Neural progenitor cell (in vitro differentiated cells): ENCODE data around the gene SEMG2. TPM values are rescaled to one million over a fixed set of nuclear protein-coding genes. Genes with fewer than 3 reads are reported as not detected.

Experiments
- DNase-seq: peaks from one replicate; pipeline ENCODE4 v3.0.0-alpha.2; 2016; ENCODE audit warnings: low spot score
- H2AFZ ChIP-seq: fragments of 200-600 bp; sonication (generic); replicated peaks from 2 replicates; pipeline ENCODE4 v1.6.1; 2016; ENCODE audit warnings: antibody characterized with exemption
- H3F3A ChIP-seq: fragments of 200-600 bp; sonication (generic); 2 replicates; pipeline ENCODE4 v1.6.1; 2016; ENCODE audit warnings: antibody characterized with exemption, low read depth
- H3K27ac ChIP-seq: fragments of 200-600 bp; sonication (generic); 2 replicates; pipeline ENCODE4 v1.5.1; 2016; ENCODE audit warnings: mild to moderate bottlenecking
- H3K27me3 ChIP-seq: fragments of 200-600 bp; sonication (generic); 2 replicates; pipeline ENCODE4 v1.6.1; 2016; ENCODE audit warnings: mild to moderate bottlenecking, moderate library complexity
- H3K36me3 ChIP-seq: fragments of 200-600 bp; sonication (generic); 2 replicates; pipeline ENCODE4 v1.5.1; 2016
- H3K4me1 ChIP-seq: fragments of 200-600 bp; sonication (generic); 2 replicates; pipeline ENCODE4 v1.6.1; 2016; ENCODE audit warnings: mixed run types
- H3K4me2 ChIP-seq: fragments of 200-600 bp; sonication (generic); 2 replicates; pipeline ENCODE4 v1.6.1; 2016
- H3K4me3 ChIP-seq: fragments of 200-600 bp; sonication (generic); 2 replicates; pipeline ENCODE4 v1.5.1; 2016
- H3K79me2 ChIP-seq: fragments of 200-600 bp; sonication (generic); 2 replicates; pipeline ENCODE4 v1.6.1; 2016; ENCODE audit warnings: low read depth
- H3K9ac ChIP-seq: fragments of 200-600 bp; sonication (generic); 2 replicates; pipeline ENCODE4 v1.6.1; 2016
- H3K9me3 ChIP-seq: fragments of 200-600 bp; sonication (generic); 2 replicates; pipeline ENCODE4 v1.5.1; 2016; ENCODE audit warnings: low read depth
- H4K20me1 ChIP-seq: fragments of 200-600 bp; sonication (generic); 2 replicates; pipeline ENCODE4 v1.6.1; 2016; ENCODE audit warnings: low read depth
- H3K27ac Mint-ChIP-seq: 3 replicates; pipeline ENCODE4 v1.8.0; 2021; ENCODE audit warnings: mixed read lengths
- H3K27me3 Mint-ChIP-seq: 2 replicates; pipeline ENCODE4 v1.8.0; 2022; ENCODE audit warnings: low read depth, mild to moderate bottlenecking, inconsistent platforms, moderate library complexity, mixed read lengths; ENCODE audit not compliant: insufficient read depth
- H3K36me3 Mint-ChIP-seq: 3 replicates; pipeline ENCODE4 v1.8.0; 2021; ENCODE audit warnings: mixed read lengths
- H3K4me1 Mint-ChIP-seq: 3 replicates; pipeline ENCODE4 v1.8.0; 2021; ENCODE audit warnings: mixed read lengths
- H3K4me3 Mint-ChIP-seq: 3 replicates; pipeline ENCODE4 v1.8.0; 2021; ENCODE audit warnings: mild to moderate bottlenecking, moderate library complexity, mixed read lengths
- H3K9me3 Mint-ChIP-seq: 3 replicates; pipeline ENCODE4 v1.8.0; 2020; ENCODE audit warnings: mixed read lengths
- EZH2 ChIP-seq: fragments of 200-600 bp; sonication (generic); IDR thresholded peaks from 2 replicates; pipeline ENCODE4 v1.6.1; 2017; ENCODE audit warnings: antibody characterized with exemption, mild to moderate bottlenecking, moderate library complexity
- EZH2phosphoT487 ChIP-seq: fragments of 200-600 bp; sonication (generic); IDR thresholded peaks from 2 replicates; pipeline ENCODE4 v1.6.1; 2017; ENCODE audit warnings: antibody characterized with exemption
- total RNA-seq: library from RNA; depleted of rRNA; stranded (reverse); fragments of >200 nt; gene quantifications from 2 replicates; pipeline ENCODE4 v1.2.3, GENCODE V29; 2015; ENCODE audit warnings: low replicate concordance
- TF ChIP-seq, protein P1 (sequence below): fragments of 200-600 bp; sonication (generic); IDR thresholded peaks from 2 replicates; pipeline ENCODE4 v1.5.1; 2017; ENCODE audit warnings: antibody characterized with exemption, mild to moderate bottlenecking

SEMG2 gene
- total RNA-seq, 1 donor from 2014 or later: not detected

DNA sequence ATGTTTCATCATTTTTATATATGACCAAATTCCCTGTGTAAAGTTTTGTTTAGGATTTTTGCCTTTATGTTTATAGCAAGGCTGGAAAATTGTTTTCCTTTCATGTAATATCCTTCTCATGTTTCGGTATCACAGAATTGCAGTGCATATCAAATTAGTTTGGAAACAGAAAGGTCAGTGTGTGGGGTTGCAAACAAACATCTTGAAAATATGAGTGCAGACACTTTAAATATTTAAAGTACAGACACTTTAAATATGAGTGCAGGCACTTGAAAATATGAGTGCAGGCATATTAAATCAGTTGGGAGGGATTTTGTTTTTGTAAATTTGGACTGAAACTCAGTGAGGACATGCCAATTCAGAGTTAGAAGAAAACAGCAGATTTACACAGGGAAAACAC lies 26.7 kb downstream of the SEMG2 start:
- Histone ChIP-seq H3K9ac (no peak overlapping the region), H3F3A (no peaks in the 10 kb centered on the region), H4K20me1 (no peaks in the 10 kb centered on the region), H3K27ac (no peak overlapping the region), H3K4me2 (no peak overlapping the region), H3K79me2 (no peaks in the 10 kb centered on the region), H2AFZ (no peak overlapping the region), H3K36me3 (no peaks in the 10 kb centered on the region), H3K27me3 (peaks cover 71% of the 10 kb centered on the region), H3K4me1 (no peaks in the 10 kb centered on the region), H3K4me3 (no peak overlapping the region), H3K9me3 (no peaks in the 10 kb centered on the region)
- no peak for DNase-seq
- peaks cover 2% of the 10 kb centered on the region for H3K27me3 Mint-ChIP-seq
- H3K4me3 Mint-ChIP-seq: no peak overlapping the region
- no peak overlapping the region for H3K27ac Mint-ChIP-seq
- TF ChIP-seq EZH2 (no peak), EZH2phosphoT487 (no peak)
- TF ChIP-seq, protein P1, sequence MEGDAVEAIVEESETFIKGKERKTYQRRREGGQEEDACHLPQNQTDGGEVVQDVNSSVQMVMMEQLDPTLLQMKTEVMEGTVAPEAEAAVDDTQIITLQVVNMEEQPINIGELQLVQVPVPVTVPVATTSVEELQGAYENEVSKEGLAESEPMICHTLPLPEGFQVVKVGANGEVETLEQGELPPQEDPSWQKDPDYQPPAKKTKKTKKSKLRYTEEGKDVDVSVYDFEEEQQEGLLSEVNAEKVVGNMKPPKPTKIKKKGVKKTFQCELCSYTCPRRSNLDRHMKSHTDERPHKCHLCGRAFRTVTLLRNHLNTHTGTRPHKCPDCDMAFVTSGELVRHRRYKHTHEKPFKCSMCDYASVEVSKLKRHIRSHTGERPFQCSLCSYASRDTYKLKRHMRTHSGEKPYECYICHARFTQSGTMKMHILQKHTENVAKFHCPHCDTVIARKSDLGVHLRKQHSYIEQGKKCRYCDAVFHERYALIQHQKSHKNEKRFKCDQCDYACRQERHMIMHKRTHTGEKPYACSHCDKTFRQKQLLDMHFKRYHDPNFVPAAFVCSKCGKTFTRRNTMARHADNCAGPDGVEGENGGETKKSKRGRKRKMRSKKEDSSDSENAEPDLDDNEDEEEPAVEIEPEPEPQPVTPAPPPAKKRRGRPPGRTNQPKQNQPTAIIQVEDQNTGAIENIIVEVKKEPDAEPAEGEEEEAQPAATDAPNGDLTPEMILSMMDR: no peak
- peaks cover 3% of the 10 kb centered on the region for H3K4me1 Mint-ChIP-seq
- H3K36me3 Mint-ChIP-seq: no peaks in the 10 kb centered on the region
- no peaks in the 10 kb centered on the region for H3K9me3 Mint-ChIP-seq

DNA sequence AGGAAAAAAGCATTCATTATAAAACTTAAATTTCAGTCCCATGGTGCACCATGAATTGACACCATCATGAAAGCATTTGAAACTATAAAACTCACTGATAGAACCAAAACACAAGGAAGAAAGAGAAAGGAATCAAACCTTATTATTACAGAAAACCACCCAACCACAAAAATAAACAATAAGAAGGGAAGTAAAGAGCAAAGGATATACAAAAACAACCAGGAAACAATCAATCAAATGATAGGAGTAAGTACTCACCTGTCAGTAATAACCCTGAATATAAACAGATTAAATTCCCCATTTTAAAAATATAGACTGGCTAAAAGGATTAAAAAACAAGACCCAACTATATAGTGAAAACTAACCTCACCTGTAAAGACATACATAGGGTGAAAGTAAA lies 27.4 kb downstream of the SEMG2 start:
- no peak overlapping the region for H3K27ac Mint-ChIP-seq
- no peaks in the 10 kb centered on the region for H3K79me2 ChIP-seq
- no peak overlapping the region for H3K4me3 ChIP-seq
- H3K36me3 ChIP-seq: no peaks in the 10 kb centered on the region
- H3K4me2 ChIP-seq: no peak overlapping the region
- H3K4me1 ChIP-seq: no peaks in the 10 kb centered on the region
- H3K27me3 ChIP-seq: peaks cover 64% of the 10 kb centered on the region
- H3K27me3 Mint-ChIP-seq: peaks cover 5% of the 10 kb centered on the region
- no peaks in the 10 kb centered on the region for H3K9me3 ChIP-seq
- no peak overlapping the region for H3K4me3 Mint-ChIP-seq
- H3K9ac ChIP-seq: no peak overlapping the region
- no peak overlapping the region for H3K27ac ChIP-seq
- DNase-seq: no peak
- no peak for TF ChIP-seq EZH2
- TF ChIP-seq, protein P1: no peak
- no peaks in the 10 kb centered on the region for H3F3A ChIP-seq
- H3K4me1 Mint-ChIP-seq: peaks cover 3% of the 10 kb centered on the region
- H3K36me3 Mint-ChIP-seq: no peaks in the 10 kb centered on the region
- H2AFZ ChIP-seq: no peak overlapping the region
- H3K9me3 Mint-ChIP-seq: no peaks in the 10 kb centered on the region
- no peaks in the 10 kb centered on the region for H4K20me1 ChIP-seq

DNA sequence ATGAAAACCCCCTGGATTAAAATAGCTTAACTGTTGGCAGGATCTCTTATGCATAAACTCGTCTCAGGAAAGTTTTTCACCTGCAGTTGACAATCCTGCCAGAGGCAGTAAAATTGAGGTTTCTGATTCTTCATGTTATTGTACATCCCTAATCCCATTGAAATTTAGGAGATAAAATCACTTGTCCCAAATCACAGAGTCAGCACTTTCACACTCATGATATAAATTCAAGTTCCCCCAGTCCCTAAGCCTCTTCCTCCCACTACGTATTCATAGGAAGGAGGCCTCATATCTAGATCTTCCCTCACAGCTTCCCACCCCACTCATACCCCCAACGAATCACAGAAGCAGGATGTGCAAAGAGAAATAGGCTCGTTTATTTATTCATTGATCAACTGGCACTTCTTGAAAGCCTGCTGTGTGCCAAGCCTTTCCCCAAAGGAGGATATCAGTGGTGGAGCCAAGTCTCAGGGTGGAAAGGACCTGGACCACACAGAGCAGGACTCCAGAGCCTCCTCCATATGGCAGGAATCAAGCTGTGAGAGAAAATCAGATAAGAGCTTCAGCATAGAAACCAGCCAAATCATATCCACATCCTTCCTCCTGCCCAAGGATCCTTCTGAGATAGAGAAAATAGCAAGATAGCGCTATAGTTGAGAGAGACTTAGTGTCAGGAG lies 30.8 kb downstream of the SEMG2 start:
- Mint-ChIP-seq H3K4me3 (no peak overlapping the region), H3K9me3 (no peaks in the 10 kb centered on the region), H3K36me3 (no peaks in the 10 kb centered on the region), H3K27me3 (peaks cover 5% of the 10 kb centered on the region), H3K4me1 (peaks cover 12% of the 10 kb centered on the region), H3K27ac (no peak overlapping the region)
- Histone ChIP-seq H3K27ac (no peak overlapping the region), H3K4me3 (no peak overlapping the region), H3F3A (no peaks in the 10 kb centered on the region), H3K9ac (no peak overlapping the region), H3K27me3 (peaks cover 30% of the 10 kb centered on the region), H3K4me1 (no peaks in the 10 kb centered on the region), H3K36me3 (no peaks in the 10 kb centered on the region), H3K79me2 (no peaks in the 10 kb centered on the region), H3K9me3 (no peaks in the 10 kb centered on the region), H2AFZ (no peak overlapping the region), H4K20me1 (no peaks in the 10 kb centered on the region), H3K4me2 (no peak overlapping the region)
- TF ChIP-seq, protein P1: no peak
- TF ChIP-seq EZH2 (no peak), EZH2phosphoT487 (no peak)
- no peak for DNase-seq
